ENCODE measurements around the gene KCP. TPM values are rescaled to one million over a fixed set of nuclear protein-coding genes. Genes with fewer than 3 reads are reported as not detected.

Gene KCP
- total RNA-seq, 1 experiment from 2014 or later: 9.9 TPM

DNA sequence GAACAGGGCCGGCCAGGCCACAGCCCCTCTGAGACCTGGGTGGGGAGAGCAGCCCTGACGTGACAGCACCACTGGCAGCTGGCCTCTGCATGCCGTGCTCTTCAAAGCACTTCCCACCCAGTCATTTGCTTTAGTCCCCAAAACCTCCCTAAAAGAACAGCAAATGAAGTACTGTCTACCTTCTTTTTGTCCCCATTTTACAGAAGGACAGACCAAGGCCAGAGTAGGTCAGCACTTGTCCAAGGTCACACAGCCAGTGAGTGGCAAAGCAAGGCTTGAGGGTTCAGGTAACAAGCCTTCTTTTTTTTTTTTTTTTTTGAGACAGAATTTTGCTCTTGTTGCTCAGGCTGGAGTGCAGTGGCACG, 32.8 kb downstream of the KCP start:
- Histone ChIP-seq H3K4me3 (no peak overlapping the region), H3K4me2 (no peak overlapping the region), H3F3A (ENCODE audit: insufficient read depth, low read depth) (peaks cover 8% of the 10 kb centered on the region; the same call in 1 of the 2 replicates), H3K4me1 (replicated peaks; ENCODE audit: insufficient read depth) (peaks cover 6% of the 10 kb centered on the region), H3K27ac (no peak overlapping the region), H3K27me3 (ENCODE audit: insufficient read depth, low read depth) (no peaks in the 10 kb centered on the region), H2AFZ (no peak overlapping the region), H3K36me3 (ENCODE audit: low read depth) (no peaks in the 10 kb centered on the region), H3K9me3 (ENCODE audit: insufficient read depth, low read depth) (no peaks in the 10 kb centered on the region), H3K79me2 (ENCODE audit: low read depth) (no peaks in the 10 kb centered on the region), H3K9me2 (ENCODE audit: insufficient read depth) (no peaks in the 10 kb centered on the region), H4K20me1 (ENCODE audit: insufficient read depth) (no peaks in the 10 kb centered on the region)
- POLR2A ChIA-PET (ENCODE audit: unreplicated experiment): no interaction called here
- no TSS peak for BruUV-seq (replicated peaks)
- CTCF ChIA-PET: no interaction called here
- intact Hi-C loops (cut with micrococcal nuclease; ENCODE audit: unreplicated experiment): no loop called here
- no peak for TF ChIP-seq CTCF (conservative IDR thresholded peaks at IDR 0.05)
- TF ChIP-seq EZH2 (IDR thresholded peaks at IDR 0.05; ENCODE audit: low read depth): no peak
- DNase-seq: no peak

- H3K4me1 ChIP-seq (replicated peaks; ENCODE audit: insufficient read depth): peaks cover 12% of the 10 kb centered on the region
- H3K4me2 ChIP-seq: no peak overlapping the region
- ChIA-PET CTCF (no interaction called here), POLR2A (ENCODE audit: unreplicated experiment) (no interaction called here)
- H3F3A ChIP-seq (ENCODE audit: insufficient read depth, low read depth): peaks cover 8% of the 10 kb centered on the region; the same call in 1 of the 2 replicates
- H3K36me3 ChIP-seq (ENCODE audit: low read depth): no peaks in the 10 kb centered on the region
- TF ChIP-seq CTCF (conservative IDR thresholded peaks at IDR 0.05) (no peak), EZH2 (IDR thresholded peaks at IDR 0.05; ENCODE audit: low read depth) (no peak)
- no peaks in the 10 kb centered on the region for H4K20me1 ChIP-seq (ENCODE audit: insufficient read depth)
- intact Hi-C loops (cut with micrococcal nuclease; ENCODE audit: unreplicated experiment): no loop called here
- no peak for DNase-seq
- H3K27ac ChIP-seq: no peak overlapping the region
- BruUV-seq (replicated peaks): no TSS peak
- H3K27me3 ChIP-seq (ENCODE audit: insufficient read depth, low read depth): no peaks in the 10 kb centered on the region
- H3K9me2 ChIP-seq (ENCODE audit: insufficient read depth): no peaks in the 10 kb centered on the region
- no peak overlapping the region for H3K4me3 ChIP-seq
- no peaks in the 10 kb centered on the region for H3K79me2 ChIP-seq (ENCODE audit: low read depth)
- no peak overlapping the region for H2AFZ ChIP-seq
- H3K9me3 ChIP-seq (ENCODE audit: insufficient read depth, low read depth): no peaks in the 10 kb centered on the region
Observed at GRCh38 chr7:128876978-128877755, 33.3 kb downstream of the KCP start.

DNA sequence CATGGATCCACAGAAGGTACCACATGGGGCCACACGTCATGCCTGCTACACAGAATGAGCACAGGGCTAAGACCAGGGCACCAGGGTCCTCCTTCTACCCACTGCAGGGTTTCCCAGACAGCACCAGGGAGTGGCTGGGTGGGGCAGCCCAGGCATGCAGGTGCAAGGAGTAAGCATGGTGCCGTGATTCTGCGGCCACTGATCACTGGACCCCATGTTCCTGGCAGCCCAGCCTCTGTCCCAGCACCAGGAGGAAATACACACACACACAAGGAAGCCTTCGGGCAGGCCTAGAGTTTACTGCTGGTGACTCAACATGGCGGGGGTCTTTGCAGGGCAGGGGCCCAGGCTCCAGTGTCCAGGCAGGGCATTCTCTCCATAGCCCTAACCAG, 33.9 kb downstream of the KCP start:
- CTCF ChIA-PET: no interaction called here
- intact Hi-C loops (cut with micrococcal nuclease; ENCODE audit: unreplicated experiment): no loop called here

More for the DNA sequence above, 33.9 kb downstream of the KCP start:
- Histone ChIP-seq H3K4me1 (replicated peaks; ENCODE audit: insufficient read depth) (peaks cover 18% of the 10 kb centered on the region), H3K27me3 (ENCODE audit: insufficient read depth, low read depth) (no peaks in the 10 kb centered on the region), H3K9me2 (ENCODE audit: insufficient read depth) (no peaks in the 10 kb centered on the region), H3K27ac (no peak overlapping the region), H3K79me2 (ENCODE audit: low read depth) (no peaks in the 10 kb centered on the region), H3K4me2 (no peak overlapping the region), H3K4me3 (no peak overlapping the region), H2AFZ (no peak overlapping the region), H3F3A (ENCODE audit: insufficient read depth, low read depth) (peaks cover 9% of the 10 kb centered on the region), H3K36me3 (ENCODE audit: low read depth) (no peaks in the 10 kb centered on the region), H3K9me3 (ENCODE audit: insufficient read depth, low read depth) (no peaks in the 10 kb centered on the region), H4K20me1 (ENCODE audit: insufficient read depth) (no peaks in the 10 kb centered on the region)
- no peak for TF ChIP-seq CTCF (conservative IDR thresholded peaks at IDR 0.05)
- TF ChIP-seq EZH2 (IDR thresholded peaks at IDR 0.05; ENCODE audit: low read depth): no peak
- POLR2A ChIA-PET (ENCODE audit: unreplicated experiment): no interaction called here
- BruUV-seq (replicated peaks): no TSS peak
- peak in 1 of 2 experiments; percentile 30 for DNase-seq

Data from PC-9 (cell line).